ENCODE results near the gene FKTN.
"Not testable (repeated sequence)": the region's sequence is repeated elsewhere in the genome, so short reads cannot be mapped to it uniquely, and the experiment has no call there.

FKTN gene

GRCh38 chr9:105557804-105558610 lies at the start of gene FKTN:
FKTN (plus strand) TSS chr9:105558131; CDS start chr9:105575033, 16,902 bp downstream.
- no peak for TF ChIP-seq ZNF274 (IDR thresholded peaks at IDR 0.05; ENCODE audit: low read depth, low read length)
- peak within 1 kb of the TSS; percentile 77 for H3K4me3 ChIP-seq (ENCODE audit: low read length)

DNA sequence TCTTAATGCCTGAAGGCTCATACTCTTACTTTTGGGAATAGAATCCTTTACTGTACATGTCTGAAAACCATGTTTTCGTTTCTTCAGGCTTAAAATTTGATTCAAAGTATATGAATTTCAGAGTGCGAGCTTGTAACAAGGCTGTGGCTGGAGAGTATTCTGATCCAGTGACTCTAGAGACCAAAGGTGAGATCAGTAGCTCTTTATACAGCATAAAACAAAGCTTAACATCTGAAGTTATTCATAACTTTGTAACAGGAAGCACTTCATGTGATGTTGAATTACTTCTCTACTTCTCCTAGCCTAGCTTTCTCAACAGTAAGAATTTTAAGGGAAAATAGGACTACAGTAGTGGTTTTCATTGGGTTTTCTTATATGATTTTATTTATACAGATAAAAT lies 49.4 kb upstream of the FKTN start:
- TF ChIP-seq ZNF274 (IDR thresholded peaks at IDR 0.05; ENCODE audit: low read depth, low read length) = no peak
- H3K4me3 ChIP-seq (ENCODE audit: low read length) = no peak overlapping the region

GRCh38 chr9:105510024-105510423 lies 47.9 kb upstream of the FKTN start:
- no peak overlapping the region for H3K4me3 ChIP-seq (ENCODE audit: low read length)
- TF ChIP-seq ZNF274 (IDR thresholded peaks at IDR 0.05; ENCODE audit: low read depth, low read length) = no peak

DNA sequence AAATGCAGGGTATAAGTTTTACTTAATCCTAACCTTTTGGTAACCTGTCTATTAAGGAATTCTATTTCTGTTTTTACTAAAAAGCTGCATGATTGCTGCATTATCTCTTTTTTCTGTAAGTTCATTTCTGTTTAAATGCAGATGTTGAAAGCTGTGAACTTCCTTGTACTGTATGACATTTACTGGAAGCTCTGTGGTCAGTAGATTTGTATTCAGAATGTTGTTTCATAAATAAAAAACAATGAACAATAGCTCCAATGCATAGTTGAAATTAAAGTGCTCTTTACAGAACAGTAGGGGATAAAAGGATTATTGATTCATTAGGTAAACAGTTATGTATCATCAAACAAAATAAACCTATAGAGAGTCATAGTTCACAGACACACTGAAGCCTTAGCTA lies 46.5 kb upstream of the FKTN start:
- no peak for TF ChIP-seq ZNF274 (IDR thresholded peaks at IDR 0.05; ENCODE audit: low read depth, low read length)
- no peak overlapping the region for H3K4me3 ChIP-seq (ENCODE audit: low read length)

- TF ChIP-seq ZNF274 (IDR thresholded peaks at IDR 0.05; ENCODE audit: low read depth, low read length) = no peak
- no peak overlapping the region for H3K4me3 ChIP-seq (ENCODE audit: low read length)
Observed at GRCh38 chr9:105515811-105516413, 42.0 kb upstream of the FKTN start.

GRCh38 chr9:105519710-105520369 lies 38.1 kb upstream of the FKTN start:
- peak overlapping the region; percentile 39; the same call in 1 of the 2 replicates for H3K4me3 ChIP-seq (ENCODE audit: low read length)

- H3K4me3 ChIP-seq (ENCODE audit: low read length) = not testable (repeated sequence)
Observed at GRCh38 chr9:105520992-105521391, 36.9 kb upstream of the FKTN start.

GRCh38 chr9:105522618-105523385 lies 35.1 kb upstream of the FKTN start:
- H3K4me3 ChIP-seq (ENCODE audit: low read length) = not testable (repeated sequence)

- H3K4me3 ChIP-seq (ENCODE audit: low read length) = no peak overlapping the region
- TF ChIP-seq ZNF274 (IDR thresholded peaks at IDR 0.05; ENCODE audit: low read depth, low read length) = no peak
Observed at GRCh38 chr9:105531530-105531929, 26.4 kb upstream of the FKTN start.

DNA sequence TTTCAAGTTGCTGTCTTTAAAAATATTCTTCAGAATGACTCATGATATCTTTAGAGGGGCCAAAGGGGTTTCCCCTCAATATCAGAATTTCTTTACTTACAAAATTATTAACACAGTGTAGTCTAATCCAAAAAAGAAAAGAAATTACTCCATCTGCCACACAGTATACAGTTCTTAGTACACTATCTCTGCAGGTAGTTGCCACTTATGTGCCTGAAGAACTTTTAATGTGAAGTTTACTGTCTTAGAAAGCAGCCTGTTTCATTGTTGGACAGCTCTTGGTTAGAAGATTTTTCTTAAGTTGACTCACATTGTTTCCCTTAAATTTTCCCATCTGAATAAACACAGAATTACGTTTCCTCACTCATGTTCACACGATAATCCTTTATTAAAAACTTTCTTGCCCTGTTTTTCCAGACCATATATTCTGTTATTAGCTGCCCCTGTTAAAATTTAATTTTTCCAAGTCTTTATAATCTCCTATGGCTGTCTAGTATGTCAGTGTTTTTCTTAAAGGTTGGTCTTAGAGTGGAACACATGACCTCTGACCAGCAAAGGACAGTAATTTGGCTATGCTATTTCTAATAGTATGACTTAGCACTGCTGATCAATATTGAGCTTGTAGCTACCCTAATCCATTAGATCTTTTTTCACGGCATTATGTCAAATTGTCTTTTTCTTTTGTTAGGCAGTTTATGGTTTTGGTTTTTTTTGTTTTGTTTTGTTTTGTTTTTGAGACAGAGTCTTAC lies 21.8 kb upstream of the FKTN start:
- no peak for TF ChIP-seq ZNF274 (IDR thresholded peaks at IDR 0.05; ENCODE audit: low read depth, low read length)
- H3K4me3 ChIP-seq (ENCODE audit: low read length) = no peak overlapping the region

- no peak for TF ChIP-seq ZNF274 (IDR thresholded peaks at IDR 0.05; ENCODE audit: low read depth, low read length)
- no peak overlapping the region for H3K4me3 ChIP-seq (ENCODE audit: low read length)
Observed at GRCh38 chr9:105539452-105539851, 18.5 kb upstream of the FKTN start.

DNA sequence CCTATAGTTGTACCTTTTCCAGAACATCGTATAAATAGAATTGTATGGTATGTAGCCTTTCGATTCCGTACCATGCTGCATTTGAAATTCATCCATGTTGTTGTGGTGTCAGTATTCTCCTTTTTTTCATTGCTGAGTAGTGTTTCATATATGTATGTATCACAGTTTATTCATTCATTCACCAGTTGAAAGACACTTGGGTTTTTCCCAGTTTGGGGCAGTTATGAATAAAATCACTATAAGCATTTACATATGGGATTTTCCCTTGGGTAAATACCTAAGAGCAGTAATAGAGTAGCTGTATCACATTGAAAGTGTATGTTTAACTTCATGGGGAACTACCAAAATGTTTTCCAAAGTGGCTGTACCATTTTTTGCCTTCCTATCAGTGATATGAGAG lies 16.1 kb upstream of the FKTN start:
- TF ChIP-seq ZNF274 (IDR thresholded peaks at IDR 0.05; ENCODE audit: low read depth, low read length) = no peak
- no peak overlapping the region for H3K4me3 ChIP-seq (ENCODE audit: low read length)

GRCh38 chr9:105554042-105554441 lies 3.9 kb upstream of the FKTN start:
- TF ChIP-seq ZNF274 (IDR thresholded peaks at IDR 0.05; ENCODE audit: low read depth, low read length) = no peak
- no peak overlapping the region for H3K4me3 ChIP-seq (ENCODE audit: low read length)

- H3K4me3 ChIP-seq (ENCODE audit: low read length) = no peak overlapping the region
- TF ChIP-seq ZNF274 (IDR thresholded peaks at IDR 0.05; ENCODE audit: low read depth, low read length) = no peak
Observed at GRCh38 chr9:105572455-105572854, 14.5 kb downstream of the FKTN start.

GRCh38 chr9:105579952-105580351 lies 22.0 kb downstream of the FKTN start:
- H3K4me3 ChIP-seq (ENCODE audit: low read length) = not testable (repeated sequence)

- not testable (repeated sequence) for H3K4me3 ChIP-seq (ENCODE audit: low read length)
Observed at GRCh38 chr9:105581550-105581949, 23.6 kb downstream of the FKTN start.
